ENCODE data around the gene PHAF1. TPM values are rescaled to one million over a fixed set of nuclear protein-coding genes. Genes with fewer than 3 reads are reported as not detected.

PHAF1 gene
- total RNA-seq, 1 donor from 2014 or later: 14.9 TPM

GRCh38 chr16:67111951-67112444 lies 2.3 kb downstream of the PHAF1 start:
- H3K4me3 Mint-ChIP-seq (ENCODE audit: unreplicated experiment): no peak overlapping the region

GRCh38 chr16:67112591-67113399 lies 3.1 kb downstream of the PHAF1 start:
- no peak overlapping the region for H3K4me3 Mint-ChIP-seq (ENCODE audit: unreplicated experiment)
- no peaks in the 10 kb centered on the region for H3K9me3 Mint-ChIP-seq (ENCODE audit: low read depth)
- peaks cover 2% of the 10 kb centered on the region for H3K36me3 Mint-ChIP-seq (ENCODE audit: low read depth)
- peaks cover 41% of the 10 kb centered on the region for H3K4me1 Mint-ChIP-seq (ENCODE audit: low read depth)
- no peak for TF ChIP-seq CTCF (IDR thresholded peaks at IDR 0.05)
- no peak for DNase-seq (ENCODE audit: low spot score)
- no peaks in the 10 kb centered on the region for H3K27me3 Mint-ChIP-seq (ENCODE audit: low read depth)
- peak overlapping the region; percentile 27 for H3K27ac Mint-ChIP-seq (ENCODE audit: unreplicated experiment)

More at GRCh38 chr16:67111951-67112444, 2.3 kb downstream of the PHAF1 start:
- Mint-ChIP-seq H3K27me3 (ENCODE audit: low read depth) (no peaks in the 10 kb centered on the region), H3K4me1 (ENCODE audit: low read depth) (peaks cover 41% of the 10 kb centered on the region), H3K27ac (ENCODE audit: unreplicated experiment) (no peak overlapping the region), H3K36me3 (ENCODE audit: low read depth) (peaks cover 2% of the 10 kb centered on the region), H3K9me3 (ENCODE audit: low read depth) (no peaks in the 10 kb centered on the region)
- no peak for TF ChIP-seq CTCF (IDR thresholded peaks at IDR 0.05)
- DNase-seq (ENCODE audit: low spot score): no peak

GRCh38 chr16:67114793-67115192 lies 5.1 kb downstream of the PHAF1 start:
- Mint-ChIP-seq H3K36me3 (ENCODE audit: low read depth) (peaks cover 2% of the 10 kb centered on the region), H3K27me3 (ENCODE audit: low read depth) (no peaks in the 10 kb centered on the region), H3K27ac (ENCODE audit: unreplicated experiment) (peak overlapping the region; percentile 65), H3K4me1 (ENCODE audit: low read depth) (peaks cover 33% of the 10 kb centered on the region), H3K9me3 (ENCODE audit: low read depth) (no peaks in the 10 kb centered on the region), H3K4me3 (ENCODE audit: unreplicated experiment) (no peak overlapping the region)
- no peak for TF ChIP-seq CTCF (IDR thresholded peaks at IDR 0.05)
- no peak for DNase-seq (ENCODE audit: low spot score)

GRCh38 chr16:67115639-67116038 lies 5.9 kb downstream of the PHAF1 start:
- peaks cover 3% of the 10 kb centered on the region for H3K36me3 Mint-ChIP-seq (ENCODE audit: low read depth)
- no peak for TF ChIP-seq CTCF (IDR thresholded peaks at IDR 0.05)
- H3K4me3 Mint-ChIP-seq (ENCODE audit: unreplicated experiment): no peak overlapping the region
- no peaks in the 10 kb centered on the region for H3K27me3 Mint-ChIP-seq (ENCODE audit: low read depth)
- H3K9me3 Mint-ChIP-seq (ENCODE audit: low read depth): no peaks in the 10 kb centered on the region
- H3K27ac Mint-ChIP-seq (ENCODE audit: unreplicated experiment): peak overlapping the region; percentile 65
- peaks cover 27% of the 10 kb centered on the region for H3K4me1 Mint-ChIP-seq (ENCODE audit: low read depth)
- no peak for DNase-seq (ENCODE audit: low spot score)

- peaks cover 4% of the 10 kb centered on the region for H3K36me3 Mint-ChIP-seq (ENCODE audit: low read depth)
- peaks cover 17% of the 10 kb centered on the region for H3K4me1 Mint-ChIP-seq (ENCODE audit: low read depth)
- H3K4me3 Mint-ChIP-seq (ENCODE audit: unreplicated experiment): no peak overlapping the region
- no peaks in the 10 kb centered on the region for H3K9me3 Mint-ChIP-seq (ENCODE audit: low read depth)
- TF ChIP-seq CTCF (IDR thresholded peaks at IDR 0.05): no peak
- H3K27ac Mint-ChIP-seq (ENCODE audit: unreplicated experiment): peak overlapping the region; percentile 46
- H3K27me3 Mint-ChIP-seq (ENCODE audit: low read depth): no peaks in the 10 kb centered on the region
- DNase-seq (ENCODE audit: low spot score): no peak
These were observed 6.9 kb downstream of the PHAF1 start for GRCh38 chr16:67116388-67117311.

Measured in chondrocyte (in vitro differentiated cells).